Upper lobe of left lung (tissue), 6 donors: Measurements from ENCODE around the gene UPP1. TPM values are rescaled to one million over a fixed set of nuclear protein-coding genes. Genes with fewer than 3 reads are reported as not detected.
A peak's percentile ranks its signal among the peaks of the same experiment; 100 is the strongest.

Source experiments
- ATAC-seq, 2 donors: fragments of 200-7000 bp; cut with Tn5 transposase; one replicate each; pipeline ENCODE4 v1.9.1; 2022; ENCODE audit warnings: mild to moderate bottlenecking in 2 of 2, moderate library complexity in 2 of 2; ENCODE audit not compliant: low FRiP score in 2 of 2
- DNase-seq, 2 donors: peaks; one replicate each; pipeline ENCODE4 v3.0.0-alpha.2; 2019 to 2020
- H3K27ac ChIP-seq, 4 donors: fragments of 200-600 bp; sonication (generic); one replicate each; pipeline ENCODE4 v1.5.1; 2016 to 2019
- H3K27me3 ChIP-seq, 4 donors: fragments of 200-600 bp; sonication (generic); one replicate each; pipeline ENCODE4 v1.5.1; 2017 to 2019
- H3K36me3 ChIP-seq, 4 donors: fragments of 200-600 bp; sonication (generic); one replicate each; pipeline ENCODE4 v1.5.1; 2016 to 2019
- H3K4me1 ChIP-seq, 4 donors: fragments of 200-600 bp; sonication (generic); one replicate each; pipeline ENCODE4 v1.5.1; 2018 to 2019
- H3K4me3 ChIP-seq, 4 donors: fragments of 200-600 bp; sonication (generic); one replicate each; pipeline ENCODE4 v1.5.1; 2017 to 2019; ENCODE audit warnings: mild to moderate bottlenecking in 2 of 4, moderate library complexity in 1 of 4
- H3K9me3 ChIP-seq, 4 donors: fragments of 200-600 bp; sonication (generic); one replicate each; pipeline ENCODE4 v1.5.1; 2018 to 2019
- EP300 ChIP-seq, 4 donors: sonication (generic); formaldehyde crosslinking; IDR thresholded peaks; one replicate each; pipeline ENCODE4 v1.5.1; 2017; ENCODE audit warnings: antibody characterized with exemption in 4 of 4, control low read depth in 2 of 4
- POLR2A ChIP-seq, 4 donors: fragments of 450-650 bp; IDR thresholded peaks; one replicate each; pipeline ENCODE4 v1.5.1; 2016 to 2017; ENCODE audit warnings: antibody characterized with exemption in 4 of 4, mild to moderate bottlenecking in 2 of 4
- POLR2AphosphoS5 ChIP-seq, 2 donors: sonication (generic); formaldehyde crosslinking; IDR thresholded peaks; one replicate each; pipeline ENCODE4 v1.5.1; 2017; ENCODE audit warnings: antibody characterized with exemption in 2 of 2
- WGBS, 2 donors: methylation state at CpG; one replicate each; pipeline ENCODE4 v1.1.5; 2017 to 2018; 5-methylcytosine and 5-hydroxymethylcytosine counted together
- total RNA-seq, 6 donors: library from RNA; depleted of rRNA in 4 of 6; stranded (reverse); fragments of >200 nt in 4 of 6; gene quantifications; one replicate each; pipeline versions ENCODE4 v1.1.0 to v1.2.1, GENCODE V29; 2016 to 2021
- TF ChIP-seq, protein P1 (sequence below), 6 experiments: fragments of 450-650 bp in 4 of 6; fragments of 200-600 bp in 2 of 6; sonication (generic) in 2 of 6; IDR thresholded peaks; one replicate each; pipeline ENCODE4 v1.5.1; 2016 to 2019; ENCODE audit warnings: antibody characterized with exemption in 6 of 6
- donor health status: DM: no; HTN: no; CAD: no; lungs with moderate emphysema.
- donor health status: DM: no; HTN: yes; CAD: no; lungs with severe emphysema.

The UPP1 gene
- total RNA-seq, 6 donors from 2014 or later = 30.6 to 107 (median 72.0) TPM

DNA sequence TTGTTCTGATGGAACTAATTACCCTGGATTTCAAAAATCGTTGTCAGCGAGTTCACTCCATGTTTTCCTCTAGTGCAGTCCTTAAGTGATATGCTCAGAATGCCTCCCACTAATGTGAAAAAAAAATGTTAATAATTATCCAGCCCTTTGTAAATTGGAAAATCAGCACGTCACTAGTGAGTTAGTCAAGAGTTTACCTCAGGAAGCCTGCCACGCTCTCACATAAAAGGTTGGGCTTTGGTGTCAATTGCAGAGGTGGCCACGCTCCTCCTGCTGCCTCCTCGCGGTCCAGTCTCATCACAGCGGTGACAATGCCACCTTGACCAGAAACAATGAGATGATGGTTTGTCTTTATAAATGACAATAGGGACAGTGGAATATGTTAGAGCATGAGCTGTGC, 22.5 kb downstream of the UPP1 start:
- Histone ChIP-seq H3K4me1 (no peaks in the 10 kb centered on the region), H3K4me3 (no peak overlapping the region), H3K36me3 (peaks cover 21 to 29% (median 27%) of the 10 kb centered on the region in 4 donors), H3K9me3 (no peaks in the 10 kb centered on the region), H3K27me3 (no peaks in the 10 kb centered on the region), H3K27ac (no peak overlapping the region)
- TF ChIP-seq EP300 (IDR thresholded peaks at IDR 0.05) (no peak), POLR2A (IDR thresholded peaks at IDR 0.05) (no peak), POLR2AphosphoS5 (IDR thresholded peaks at IDR 0.05) (no peak)
- TF ChIP-seq, protein P1, sequence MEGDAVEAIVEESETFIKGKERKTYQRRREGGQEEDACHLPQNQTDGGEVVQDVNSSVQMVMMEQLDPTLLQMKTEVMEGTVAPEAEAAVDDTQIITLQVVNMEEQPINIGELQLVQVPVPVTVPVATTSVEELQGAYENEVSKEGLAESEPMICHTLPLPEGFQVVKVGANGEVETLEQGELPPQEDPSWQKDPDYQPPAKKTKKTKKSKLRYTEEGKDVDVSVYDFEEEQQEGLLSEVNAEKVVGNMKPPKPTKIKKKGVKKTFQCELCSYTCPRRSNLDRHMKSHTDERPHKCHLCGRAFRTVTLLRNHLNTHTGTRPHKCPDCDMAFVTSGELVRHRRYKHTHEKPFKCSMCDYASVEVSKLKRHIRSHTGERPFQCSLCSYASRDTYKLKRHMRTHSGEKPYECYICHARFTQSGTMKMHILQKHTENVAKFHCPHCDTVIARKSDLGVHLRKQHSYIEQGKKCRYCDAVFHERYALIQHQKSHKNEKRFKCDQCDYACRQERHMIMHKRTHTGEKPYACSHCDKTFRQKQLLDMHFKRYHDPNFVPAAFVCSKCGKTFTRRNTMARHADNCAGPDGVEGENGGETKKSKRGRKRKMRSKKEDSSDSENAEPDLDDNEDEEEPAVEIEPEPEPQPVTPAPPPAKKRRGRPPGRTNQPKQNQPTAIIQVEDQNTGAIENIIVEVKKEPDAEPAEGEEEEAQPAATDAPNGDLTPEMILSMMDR (IDR thresholded peaks at IDR 0.05) = no peak
- ATAC-seq = no peak
- 74 to 83% methylated on average over 7 to 8 of the region's 8 CpGs for WGBS, 2 donors
- no peak for DNase-seq

DNA sequence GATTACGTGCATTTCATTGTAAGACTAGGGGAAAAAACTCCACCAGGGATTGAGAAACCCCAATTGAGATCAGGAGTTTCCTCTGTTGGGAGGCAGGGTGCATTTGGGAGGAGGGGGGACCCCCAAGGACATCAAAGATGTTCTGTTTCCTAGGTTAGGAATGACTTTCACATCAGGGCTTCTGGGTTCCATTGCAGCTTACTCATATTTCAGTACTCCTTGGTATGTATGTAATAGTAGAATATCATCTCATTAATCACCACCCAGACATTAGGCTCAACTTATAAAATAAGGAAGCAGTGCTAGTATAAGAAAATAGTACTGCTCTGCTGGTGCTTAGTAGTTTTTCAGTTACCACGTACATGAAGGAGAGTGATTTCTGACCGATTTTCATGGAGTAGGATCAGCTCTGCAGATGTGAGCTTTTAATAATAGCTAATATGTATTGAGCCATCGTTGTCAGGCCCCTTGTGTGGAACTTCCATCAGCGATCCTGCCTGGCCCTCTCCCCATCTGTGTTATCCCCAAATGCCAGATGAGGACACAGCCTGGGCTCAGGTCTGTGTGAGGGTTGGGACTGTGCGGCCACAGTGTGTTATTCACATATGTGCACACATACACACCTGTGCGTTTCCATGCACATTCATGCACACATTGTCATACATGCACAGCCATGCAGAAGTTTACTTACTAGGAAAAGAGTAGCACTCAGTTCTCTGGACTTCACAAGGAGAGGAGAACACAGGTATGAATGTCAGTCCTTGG, 23.5 kb downstream of the UPP1 start:
- Histone ChIP-seq H3K4me1 (no peaks in the 10 kb centered on the region), H3K36me3 (peaks cover 14 to 19% (median 17%) of the 10 kb centered on the region in 4 donors), H3K4me3 (no peak overlapping the region), H3K27me3 (no peaks in the 10 kb centered on the region), H3K9me3 (no peaks in the 10 kb centered on the region), H3K27ac (no peak overlapping the region)
- TF ChIP-seq POLR2AphosphoS5 (IDR thresholded peaks at IDR 0.05) (no peak), EP300 (IDR thresholded peaks at IDR 0.05) (no peak), POLR2A (IDR thresholded peaks at IDR 0.05) (no peak)
- TF ChIP-seq, protein P1 (IDR thresholded peaks at IDR 0.05) = no peak
- 89 to 90% methylated on average over 7 of the region's 7 CpGs for WGBS, 2 donors
- no peak for ATAC-seq
- DNase-seq = no peak

DNA sequence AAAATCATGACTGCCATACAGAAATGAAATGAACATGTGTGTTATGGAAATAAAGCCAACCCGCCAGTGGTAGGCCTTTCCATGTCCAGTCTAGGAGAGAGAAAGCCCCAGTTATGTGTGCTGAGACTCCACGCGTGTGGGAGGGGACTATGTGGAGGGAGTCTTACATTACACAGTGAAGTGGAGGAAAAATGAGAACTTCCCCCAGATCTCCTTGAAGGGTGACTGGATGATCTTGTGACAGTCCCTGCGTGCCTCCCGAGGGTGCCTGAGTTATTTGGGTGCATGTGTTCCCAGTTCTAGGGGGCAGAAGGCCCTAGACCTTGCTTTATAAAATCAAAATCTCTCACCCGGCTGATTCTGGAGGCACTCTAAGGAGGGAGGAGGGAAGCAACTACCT, 24.2 kb downstream of the UPP1 start:
- ATAC-seq = no peak

DNA sequence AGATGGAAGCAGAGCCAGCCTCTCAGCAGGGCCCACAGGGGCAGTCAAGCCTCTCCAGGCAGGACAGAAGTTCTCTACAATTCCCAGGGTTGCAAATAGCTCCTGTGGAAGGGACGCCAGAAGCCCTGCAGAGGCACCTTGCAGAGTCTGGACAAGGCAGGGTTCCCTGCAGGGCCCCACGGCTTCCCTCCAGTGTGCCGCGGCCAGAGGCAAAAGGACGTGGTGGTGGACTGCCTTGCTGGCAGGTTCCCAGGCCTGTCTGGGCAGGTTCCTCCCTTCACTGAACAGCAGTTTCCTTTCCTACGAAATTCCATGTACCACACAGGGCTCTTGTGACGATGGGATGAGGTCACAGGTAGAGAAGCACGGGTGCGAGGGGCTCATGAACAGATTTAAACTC, 25.1 kb downstream of the UPP1 start:
- 77 to 79% methylated on average over 8 to 9 of the region's 9 CpGs for WGBS, 2 donors
- Histone ChIP-seq H3K9me3 (no peaks in the 10 kb centered on the region), H3K4me1 (no peaks in the 10 kb centered on the region), H3K4me3 (no peak overlapping the region), H3K27me3 (no peaks in the 10 kb centered on the region), H3K36me3 (peaks cover 0 to 3% (median 3%) of the 10 kb centered on the region in 4 donors), H3K27ac (no peak overlapping the region)
- ATAC-seq (no peak), DNase-seq (peak in 1 of 2 donors; percentile 42)
- TF ChIP-seq POLR2A (IDR thresholded peaks at IDR 0.05) = no peak
- TF ChIP-seq, protein P1 (IDR thresholded peaks at IDR 0.05) = no peak
- no peak for TF ChIP-seq EP300 (IDR thresholded peaks at IDR 0.05)
- TF ChIP-seq POLR2AphosphoS5 (IDR thresholded peaks at IDR 0.05) = no peak

More for the DNA sequence above, 24.2 kb downstream of the UPP1 start:
- no peaks in the 10 kb centered on the region for H3K9me3 ChIP-seq
- TF ChIP-seq, protein P1 (IDR thresholded peaks at IDR 0.05) = no peak
- TF ChIP-seq POLR2A (IDR thresholded peaks at IDR 0.05) (no peak), POLR2AphosphoS5 (IDR thresholded peaks at IDR 0.05) (no peak), EP300 (IDR thresholded peaks at IDR 0.05) (no peak)
- no peak overlapping the region for H3K4me3 ChIP-seq
- WGBS, 2 donors = 86 to 87% methylated on average over 6 of the region's 6 CpGs
- no peak overlapping the region for H3K27ac ChIP-seq
- H3K4me1 ChIP-seq = no peaks in the 10 kb centered on the region
- no peaks in the 10 kb centered on the region for H3K27me3 ChIP-seq
- H3K36me3 ChIP-seq = peaks cover 8 to 12% (median 11%) of the 10 kb centered on the region in 4 donors
- no peak for DNase-seq

DNA sequence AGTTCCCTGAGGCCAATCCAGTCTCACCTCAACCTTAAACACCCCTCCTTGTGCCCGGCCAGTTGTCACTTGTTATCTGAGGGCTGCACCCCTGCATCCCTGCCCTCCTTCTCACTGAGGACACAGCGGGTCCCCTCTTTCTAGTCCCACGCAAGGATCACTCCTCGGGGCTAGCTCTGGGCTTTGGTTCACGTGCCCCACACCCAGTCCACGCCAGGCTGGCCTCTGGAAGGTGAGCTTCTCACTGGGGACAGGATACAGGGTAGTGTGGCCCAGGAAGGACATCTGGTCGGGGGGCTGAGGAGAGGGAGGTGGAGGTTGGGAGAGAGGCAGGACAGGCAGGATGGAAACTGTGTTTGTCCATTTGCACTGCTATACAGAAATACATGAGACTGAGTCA, 25.5 kb downstream of the UPP1 start:
- ATAC-seq (no peak), DNase-seq (peak in 1 of 2 donors; percentile 24)
- no peak overlapping the region for H3K4me3 ChIP-seq
- H3K27ac ChIP-seq = no peak overlapping the region
- no peaks in the 10 kb centered on the region for H3K4me1 ChIP-seq
- TF ChIP-seq EP300 (IDR thresholded peaks at IDR 0.05) = no peak
- H3K36me3 ChIP-seq = no peaks in the 10 kb centered on the region
- H3K9me3 ChIP-seq = no peaks in the 10 kb centered on the region
- no peaks in the 10 kb centered on the region for H3K27me3 ChIP-seq
- WGBS, 2 donors = 95 to 98% methylated on average over 7 of the region's 7 CpGs
